Mucosa of descending colon (tissue), 3 donors: ENCODE data around the gene UGT2A1. TPM values are rescaled to one million over a fixed set of nuclear protein-coding genes. Genes with fewer than 3 reads are reported as not detected.

Experiments used
- ATAC-seq: fragments of 200-7000 bp; cut with Tn5 transposase; one replicate; pipeline ENCODE4 v1.9.1; 2020; ENCODE audit warnings: mild to moderate bottlenecking, moderate library complexity
- DNase-seq, 3 donors: peaks; one replicate each; pipeline ENCODE4 v3.0.0-alpha.2; 2020
- H3K36me3 ChIP-seq: fragments of 200-600 bp; one replicate; pipeline ENCODE4 v1.8.0; 2021; ENCODE audit warnings: low read depth, mild to moderate bottlenecking
- H3K4me1 ChIP-seq: fragments of 200-600 bp; one replicate; pipeline ENCODE4 v1.8.0; 2021; ENCODE audit warnings: low read depth, mild to moderate bottlenecking
- H3K4me3 ChIP-seq: fragments of 200-600 bp; one replicate; pipeline ENCODE4 v1.8.0; 2021; ENCODE audit warnings: mild to moderate bottlenecking
- H3K9me3 ChIP-seq: fragments of 200-600 bp; one replicate; pipeline ENCODE4 v1.8.0; 2021; ENCODE audit warnings: mild to moderate bottlenecking
- intact Hi-C, 2 donors: fragments of 100-400 bp; cut with DNase I in 1 of 2; cut with micrococcal nuclease in 1 of 2; formaldehyde crosslinking; loops; one replicate each; pipeline versions ENCODE4 v1.11.0 to v1.11.1; 2022; cut with DNase I, micrococcal nuclease
- total RNA-seq, 3 donors: library from RNA; stranded (reverse); fragmentation: NEBNext Ultra II Directional in 2 of 3; extraction: Animal tissue kit (Norgen Biotek cat#: 25700) in 2 of 3; gene quantifications; one replicate each; pipeline versions ENCODE4 v1.2.1 to v1.2.4, GENCODE V29; 2021 to 2023
- TF ChIP-seq, protein P1 (sequence below): fragments of 200-600 bp; IDR thresholded peaks from one replicate; pipeline ENCODE4 v1.8.0; 2022; ENCODE audit warnings: antibody characterized with exemption, mild to moderate bottlenecking
- donor health status: DM: no; HTN: no; CAD: no; lungs with moderate emphysema.
- donor health status: DM: no; HTN: no; CAD: no.
- donor health status: DM: no; HTN: yes; CAD: no.

UGT2A1 gene
- total RNA-seq, 3 donors from 2014 or later = not detected

DNA sequence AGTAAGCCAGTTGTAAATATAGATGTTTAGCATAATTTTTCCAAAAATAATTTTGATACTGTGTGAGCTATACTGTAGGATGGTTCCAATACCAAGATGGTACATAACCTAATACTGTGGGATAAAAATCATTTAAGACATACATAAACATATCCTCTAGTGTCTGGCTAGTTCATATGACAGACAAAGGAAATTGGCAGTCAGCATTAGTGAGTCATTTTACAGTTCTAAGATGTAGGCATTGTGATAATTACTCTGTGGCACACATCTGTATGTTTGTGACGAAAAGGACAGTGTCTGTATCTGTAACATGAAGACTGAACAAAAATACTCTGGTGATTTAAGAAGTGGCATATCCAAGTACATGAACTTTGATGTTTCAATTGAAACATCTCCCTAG lies 63.2 kb downstream of the UGT2A1 start:
- H3K4me3 ChIP-seq = no peak overlapping the region
- ATAC-seq = no peak
- TF ChIP-seq, protein P1, sequence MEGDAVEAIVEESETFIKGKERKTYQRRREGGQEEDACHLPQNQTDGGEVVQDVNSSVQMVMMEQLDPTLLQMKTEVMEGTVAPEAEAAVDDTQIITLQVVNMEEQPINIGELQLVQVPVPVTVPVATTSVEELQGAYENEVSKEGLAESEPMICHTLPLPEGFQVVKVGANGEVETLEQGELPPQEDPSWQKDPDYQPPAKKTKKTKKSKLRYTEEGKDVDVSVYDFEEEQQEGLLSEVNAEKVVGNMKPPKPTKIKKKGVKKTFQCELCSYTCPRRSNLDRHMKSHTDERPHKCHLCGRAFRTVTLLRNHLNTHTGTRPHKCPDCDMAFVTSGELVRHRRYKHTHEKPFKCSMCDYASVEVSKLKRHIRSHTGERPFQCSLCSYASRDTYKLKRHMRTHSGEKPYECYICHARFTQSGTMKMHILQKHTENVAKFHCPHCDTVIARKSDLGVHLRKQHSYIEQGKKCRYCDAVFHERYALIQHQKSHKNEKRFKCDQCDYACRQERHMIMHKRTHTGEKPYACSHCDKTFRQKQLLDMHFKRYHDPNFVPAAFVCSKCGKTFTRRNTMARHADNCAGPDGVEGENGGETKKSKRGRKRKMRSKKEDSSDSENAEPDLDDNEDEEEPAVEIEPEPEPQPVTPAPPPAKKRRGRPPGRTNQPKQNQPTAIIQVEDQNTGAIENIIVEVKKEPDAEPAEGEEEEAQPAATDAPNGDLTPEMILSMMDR = no peak
- DNase-seq = no peak
- H3K4me1 ChIP-seq = no peaks in the 10 kb centered on the region
- H3K36me3 ChIP-seq = no peaks in the 10 kb centered on the region
- no peaks in the 10 kb centered on the region for H3K9me3 ChIP-seq
- intact Hi-C loops = no loop called here

DNA sequence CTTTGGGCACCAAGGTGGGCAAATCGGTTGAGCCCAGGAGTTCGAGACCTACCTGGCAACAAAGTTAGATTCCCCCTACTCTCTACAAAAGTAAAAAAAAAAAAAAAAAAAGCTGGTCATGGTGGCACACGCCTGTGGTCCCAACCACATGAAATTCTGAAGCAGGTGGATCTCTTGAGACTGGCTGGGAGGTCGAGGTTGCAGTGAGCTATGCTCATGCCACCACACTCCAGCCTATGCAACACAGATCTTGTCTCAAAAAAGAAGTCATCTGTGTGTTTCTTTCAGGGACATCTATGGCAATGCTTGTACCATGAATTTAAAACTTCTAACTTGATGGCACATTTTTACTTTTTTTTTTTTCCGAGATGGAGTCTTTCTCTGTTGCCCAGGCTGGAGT lies 68.9 kb downstream of the UGT2A1 start:
- H3K9me3 ChIP-seq = no peaks in the 10 kb centered on the region
- H3K4me3 ChIP-seq = no peak overlapping the region
- H3K4me1 ChIP-seq = no peaks in the 10 kb centered on the region
- no peak for DNase-seq
- TF ChIP-seq, protein P1 = no peak
- no peak for ATAC-seq
- intact Hi-C loops = no loop called here
- no peaks in the 10 kb centered on the region for H3K36me3 ChIP-seq

DNA sequence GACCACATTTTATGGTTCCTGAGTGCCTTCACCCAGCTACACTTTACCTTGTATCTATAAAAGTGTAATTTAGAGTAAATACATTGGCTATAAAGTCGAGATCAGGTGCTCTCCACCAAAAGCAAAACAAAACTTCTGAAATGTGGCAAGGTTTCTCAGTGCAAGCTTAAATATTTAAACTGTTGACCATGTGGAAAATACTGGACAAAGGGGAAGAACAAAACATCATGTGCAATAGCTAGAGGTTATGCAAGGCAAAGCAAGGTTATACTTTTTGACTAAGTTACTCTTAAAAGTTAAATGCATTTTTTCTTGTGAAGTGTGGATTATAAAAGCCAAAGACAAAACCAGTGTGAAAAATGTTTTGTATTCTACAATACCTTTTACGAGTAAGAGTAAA lies 69.5 kb downstream of the UGT2A1 start:
- no peaks in the 10 kb centered on the region for H3K36me3 ChIP-seq

DNA sequence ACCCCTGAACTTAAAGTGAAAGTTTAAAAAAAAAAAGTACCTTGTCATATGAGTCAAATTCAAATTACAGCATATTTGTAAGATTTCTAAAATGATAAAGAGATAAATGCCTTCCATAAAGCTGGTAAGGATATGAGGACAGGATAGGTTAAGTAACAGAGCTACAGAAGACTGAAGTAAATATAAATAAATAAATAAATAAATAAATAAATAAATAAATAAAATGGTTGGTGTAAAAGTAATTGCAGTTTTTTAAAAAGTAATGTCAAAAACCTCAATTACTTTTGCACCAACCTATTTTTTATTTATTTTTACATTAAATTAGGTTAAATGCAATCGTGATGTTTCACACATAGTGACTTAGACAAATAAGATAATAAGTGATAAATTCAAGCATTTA lies 75.8 kb downstream of the UGT2A1 start:
- DNase-seq (no peak), ATAC-seq (no peak)
- TF ChIP-seq, protein P1 = no peak
- Histone ChIP-seq H3K4me3 (no peak overlapping the region), H3K4me1 (no peaks in the 10 kb centered on the region), H3K9me3 (no peaks in the 10 kb centered on the region), H3K36me3 (no peaks in the 10 kb centered on the region)
- intact Hi-C loops = no loop called here

More for the DNA sequence above, 69.5 kb downstream of the UGT2A1 start:
- TF ChIP-seq, protein P1 = no peak
- ATAC-seq = no peak
- H3K4me1 ChIP-seq = no peaks in the 10 kb centered on the region
- intact Hi-C loops = no loop called here
- DNase-seq = no peak
- no peak overlapping the region for H3K4me3 ChIP-seq
- no peaks in the 10 kb centered on the region for H3K9me3 ChIP-seq

DNA sequence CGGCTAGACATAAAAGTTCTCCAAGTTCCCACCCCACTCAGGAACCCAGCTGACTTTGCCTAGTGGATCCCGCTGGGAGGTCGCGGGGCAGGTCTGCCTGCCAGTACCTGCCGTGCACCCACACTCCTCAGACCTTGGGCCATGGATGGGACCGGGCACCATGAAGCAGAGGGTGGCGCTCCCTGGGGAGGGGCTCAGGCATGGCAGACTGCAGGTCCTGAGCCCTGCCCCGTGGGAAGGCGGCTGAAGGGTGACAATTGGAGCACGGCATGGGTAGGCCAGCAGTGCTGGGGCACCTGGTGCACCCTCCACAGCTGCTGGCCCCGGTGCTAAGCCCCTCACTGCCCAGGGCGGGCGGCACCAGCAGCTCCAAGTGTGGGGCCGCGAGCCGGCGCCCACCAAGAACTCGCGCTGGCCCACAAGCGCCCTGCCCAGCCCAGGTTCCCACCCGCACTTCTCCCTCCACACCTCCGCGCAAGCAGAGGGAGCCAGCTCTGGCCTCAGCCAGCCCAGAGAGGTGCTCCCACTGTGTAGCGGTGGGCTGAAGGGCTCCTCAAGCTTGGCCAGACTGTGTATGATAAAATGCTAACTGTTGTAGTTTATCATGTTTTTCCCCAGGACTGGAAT lies 76.7 kb downstream of the UGT2A1 start:
- no peaks in the 10 kb centered on the region for H3K36me3 ChIP-seq
- no peaks in the 10 kb centered on the region for H3K4me1 ChIP-seq
- intact Hi-C loops = no loop called here
- TF ChIP-seq, protein P1 = no peak
- H3K9me3 ChIP-seq = no peaks in the 10 kb centered on the region
- DNase-seq (no peak), ATAC-seq (no peak)
- H3K4me3 ChIP-seq = no peak overlapping the region

DNA sequence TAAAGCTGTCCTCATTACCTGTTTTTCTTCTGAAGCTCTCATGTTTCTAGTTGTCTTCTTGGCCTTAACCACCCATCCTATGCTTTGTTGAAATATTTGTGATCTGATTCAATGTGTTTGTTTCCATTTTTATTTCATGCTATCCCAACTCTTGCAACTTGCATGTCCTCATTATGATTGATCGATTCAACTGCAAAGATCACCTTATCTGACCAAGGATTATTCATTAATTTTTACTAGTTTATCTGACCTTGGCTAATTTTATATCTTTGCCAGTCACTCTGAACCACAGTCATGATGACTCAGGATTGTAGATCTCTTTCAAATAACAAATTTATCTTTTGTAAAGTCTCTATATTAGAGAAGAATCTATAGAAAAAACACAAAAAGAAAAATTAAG lies 84.3 kb downstream of the UGT2A1 start:
- TF ChIP-seq, protein P1 = no peak
- DNase-seq (no peak), ATAC-seq (no peak)
- Histone ChIP-seq H3K4me3 (no peak overlapping the region), H3K4me1 (no peaks in the 10 kb centered on the region), H3K36me3 (no peaks in the 10 kb centered on the region), H3K9me3 (no peaks in the 10 kb centered on the region)
- intact Hi-C loops = no loop called here
